HG03432 (cell line): ENCODE results near the gene HDGFL3.
"Not testable (repeated sequence)": the region's sequence is repeated elsewhere in the genome, so short reads cannot be mapped to it uniquely, and the experiment has no call there.

ENCODE experiments used
- ATAC-seq: cut with Tn5 transposase; IDR thresholded peaks from one replicate; pipeline ENCODE4 v1.9.1; 2021; ENCODE audit warnings: mild to moderate bottlenecking, moderate library complexity; ENCODE audit not compliant: unreplicated experiment

The HDGFL3 gene

GRCh38 chr15:83106994-83107840 lies 100.4 kb downstream of the HDGFL3 start, which contains the start of gene TM6SF1:
Gene TM6SF1 (plus strand): TSS chr15:83107645. CDS start chr15:83107681, 36 bp downstream.
- ATAC-seq = peak; percentile 56

DNA sequence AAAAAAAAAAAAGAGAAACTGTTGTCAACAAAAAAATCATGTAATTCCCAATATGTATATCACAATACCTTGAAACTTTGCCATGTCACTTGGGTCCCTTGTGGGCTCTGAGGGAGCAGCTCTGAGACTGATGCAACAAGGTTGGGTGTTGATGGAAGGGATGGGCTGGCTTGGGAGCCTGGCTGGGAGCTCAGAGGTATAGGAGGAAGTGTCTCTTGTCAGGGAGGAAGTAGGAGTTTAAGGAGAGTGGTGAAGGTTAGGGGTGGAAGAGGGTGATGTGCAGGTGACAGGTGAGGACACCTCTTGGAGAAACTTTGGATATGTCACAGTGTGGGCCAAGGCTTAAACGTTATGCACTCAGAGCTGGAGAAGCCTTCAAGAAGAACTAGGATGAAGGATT lies 102.2 kb downstream of the HDGFL3 start:
- no peak for ATAC-seq

DNA sequence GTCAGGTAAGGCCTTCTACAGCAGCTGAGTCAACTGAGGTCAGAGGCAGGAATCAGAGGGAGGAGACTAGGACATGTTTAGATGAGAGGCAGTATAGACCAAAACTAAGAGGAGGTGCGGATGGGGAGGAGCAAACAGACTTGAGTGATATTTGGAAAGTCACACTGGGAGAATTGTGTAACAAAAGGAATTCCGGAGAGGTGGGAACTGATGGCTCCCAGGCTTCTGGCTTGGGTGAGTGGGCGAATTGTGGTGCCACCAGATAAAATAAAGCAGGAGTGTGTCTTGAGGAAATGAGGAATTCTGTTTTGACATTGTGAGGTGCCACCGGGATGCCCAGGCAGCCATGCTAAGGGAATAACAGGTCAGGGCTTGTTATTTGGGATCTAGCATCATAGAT lies 103.5 kb downstream of the HDGFL3 start:
- ATAC-seq = no peak

DNA sequence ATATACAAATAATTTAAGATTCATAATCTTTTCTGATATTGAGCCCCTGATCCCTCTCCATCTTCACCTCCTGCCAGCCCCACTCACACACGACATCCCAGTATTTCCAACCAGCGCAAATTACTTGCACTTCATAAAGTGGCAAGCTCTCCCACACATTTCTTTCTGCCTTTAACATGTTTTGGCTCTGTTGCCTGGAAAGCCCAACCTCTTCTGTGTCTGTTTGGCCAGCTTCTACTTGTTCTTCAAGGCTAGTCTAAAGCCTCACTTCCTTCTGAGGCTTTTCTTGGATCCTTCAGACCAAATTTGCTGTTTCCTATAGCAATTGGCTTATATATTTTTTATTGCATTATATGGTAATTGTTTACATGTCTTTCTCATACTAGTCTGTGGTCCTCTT lies 105.3 kb downstream of the HDGFL3 start:
- no peak for ATAC-seq

- no peak for ATAC-seq
Observed at GRCh38 chr15:83100097-83100646, 107.5 kb downstream of the HDGFL3 start.

GRCh38 chr15:83099290-83099689 lies 108.3 kb downstream of the HDGFL3 start:
- ATAC-seq = no peak

DNA sequence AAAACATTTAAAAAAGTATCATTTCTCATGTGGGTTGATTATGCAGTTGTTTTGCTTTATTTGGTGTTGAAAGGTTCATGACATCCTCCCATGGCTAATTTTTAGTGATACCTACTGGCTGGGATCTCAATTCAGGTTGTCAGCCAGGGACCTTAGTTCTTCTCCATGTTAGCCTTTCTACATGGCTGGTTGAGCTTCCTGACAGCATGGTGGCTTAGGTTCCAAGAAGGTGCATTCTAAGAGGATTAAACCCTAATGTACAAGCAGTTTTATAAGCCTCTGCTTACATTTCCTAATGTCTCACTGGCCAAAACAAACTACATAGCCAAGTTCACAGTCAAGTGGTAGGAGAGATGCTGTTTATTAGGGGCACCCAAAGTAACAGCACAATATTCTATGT lies 109.5 kb downstream of the HDGFL3 start:
- ATAC-seq = no peak

GRCh38 chr15:83094583-83094982 lies 113.0 kb downstream of the HDGFL3 start:
- ATAC-seq = no peak

- peak; percentile 82 for ATAC-seq
Observed at GRCh38 chr15:83092309-83092976, 115.2 kb downstream of the HDGFL3 start.

GRCh38 chr15:83091965-83092308 lies 115.7 kb downstream of the HDGFL3 start:
- not testable (repeated sequence) for ATAC-seq

- no peak for ATAC-seq
Observed at GRCh38 chr15:83090465-83090864, 117.2 kb downstream of the HDGFL3 start.

DNA sequence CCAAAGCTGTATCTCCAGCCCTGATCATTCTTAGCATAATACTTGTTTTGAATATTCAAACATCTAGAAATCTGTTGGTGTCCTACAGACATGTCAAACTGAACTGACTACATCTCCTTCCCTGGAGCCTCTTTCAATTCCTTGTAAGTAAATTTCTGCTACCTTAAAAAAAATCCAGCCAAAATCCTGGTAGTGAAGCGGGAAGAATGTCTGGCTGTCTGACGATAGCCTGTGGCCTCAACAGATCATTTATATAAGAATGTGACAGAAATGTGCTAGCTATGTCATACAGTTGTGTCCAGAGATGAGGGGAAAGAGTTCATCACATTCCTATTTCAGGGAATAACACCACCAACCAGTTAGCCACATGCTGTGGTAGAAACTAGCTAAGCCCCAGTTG lies 118.7 kb downstream of the HDGFL3 start:
- ATAC-seq = no peak

- ATAC-seq = no peak
Observed at GRCh38 chr15:83087576-83087975, 120.0 kb downstream of the HDGFL3 start.

DNA sequence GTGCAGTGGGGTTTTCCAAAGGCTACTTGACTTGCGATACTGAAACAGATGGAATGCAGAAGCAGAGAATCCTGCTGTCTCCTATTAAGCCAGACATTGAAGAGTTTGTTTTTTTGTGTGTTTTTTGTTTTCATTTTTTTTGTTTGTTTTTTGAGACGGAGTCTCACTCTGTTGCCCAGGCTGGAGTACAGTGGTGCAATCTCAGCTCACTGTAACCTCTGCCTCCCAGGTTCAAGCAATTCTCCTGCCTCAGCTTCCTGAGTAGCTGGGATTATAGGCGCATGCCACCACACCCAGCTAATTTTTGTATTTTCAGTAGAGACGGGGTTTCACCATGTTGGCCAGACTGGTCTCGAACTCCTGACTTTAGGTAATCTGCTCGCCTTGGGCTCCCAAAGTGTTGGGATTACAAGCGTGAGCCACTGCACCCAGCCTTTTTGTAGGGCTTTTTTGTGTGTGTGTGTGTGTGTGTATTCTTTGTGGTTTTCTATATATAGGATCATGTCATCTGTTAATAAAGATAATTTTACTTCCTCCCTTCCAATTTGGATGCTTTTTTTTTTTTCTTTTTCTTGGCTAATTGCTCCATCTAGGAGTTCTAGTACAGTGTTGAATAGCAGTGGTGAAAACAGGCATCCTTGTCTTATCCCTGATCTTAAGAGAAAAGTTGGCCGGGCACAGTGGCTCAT lies 121.6 kb downstream of the HDGFL3 start:
- ATAC-seq = not testable (repeated sequence)

DNA sequence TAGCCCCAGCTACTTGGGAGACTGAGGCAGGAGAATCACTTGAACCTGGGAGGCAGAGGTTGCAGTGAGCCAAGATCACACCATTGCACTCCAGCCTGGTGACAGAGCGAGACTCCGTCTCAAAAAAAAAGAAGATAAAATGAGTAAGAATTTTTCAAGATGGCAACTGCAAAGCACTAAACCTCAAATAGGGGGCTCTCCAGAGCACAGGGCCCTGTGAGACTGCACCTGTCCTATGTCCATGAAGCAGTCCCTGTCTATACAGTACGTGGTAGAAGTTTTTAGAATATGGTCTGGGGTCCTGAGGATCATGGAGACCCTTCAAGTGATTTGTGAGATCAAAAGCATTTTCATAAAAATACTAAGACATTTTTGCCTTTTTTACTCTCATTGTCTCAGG lies 122.2 kb downstream of the HDGFL3 start:
- not testable (repeated sequence) for ATAC-seq

GRCh38 chr15:83082730-83083386 lies 124.8 kb downstream of the HDGFL3 start:
- ATAC-seq = no peak

DNA sequence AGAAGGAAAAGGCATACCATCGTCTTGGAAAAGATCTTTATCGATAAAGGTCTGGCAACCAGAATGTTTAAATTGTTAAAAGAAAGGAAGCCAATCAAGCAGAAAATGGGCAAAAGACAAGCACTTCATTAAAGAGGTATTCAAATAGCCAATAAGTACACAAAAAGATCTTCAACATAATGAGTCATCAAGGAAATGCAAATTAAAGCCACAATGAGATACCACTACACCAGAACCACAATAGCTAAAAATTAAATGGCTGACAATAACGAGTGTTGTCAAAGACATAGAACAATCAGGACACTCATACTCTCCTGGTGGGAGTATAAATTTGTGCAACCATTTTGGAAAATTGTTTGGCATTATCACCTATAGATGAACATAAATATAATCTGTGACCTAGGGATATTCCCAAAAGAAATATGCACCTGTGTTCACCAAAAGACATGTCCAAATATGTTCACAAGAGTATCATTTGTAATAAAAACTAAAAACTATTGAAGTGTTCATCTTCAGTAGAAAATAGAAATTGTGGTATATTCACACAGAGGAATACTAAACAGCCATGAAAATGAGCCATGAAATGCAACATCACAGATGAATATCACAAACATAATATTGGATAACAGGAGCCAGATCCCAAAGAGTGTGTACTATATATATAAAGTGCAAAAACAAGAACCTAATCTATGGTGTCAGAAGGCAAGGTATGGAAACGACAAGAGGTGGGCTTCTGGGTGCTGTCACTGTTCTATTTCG lies 126.2 kb downstream of the HDGFL3 start:
- no peak for ATAC-seq

- ATAC-seq = no peak
Observed at GRCh38 chr15:83078712-83079111, 128.9 kb downstream of the HDGFL3 start.
